Fibroblast of villous mesenchyme (primary cell): ENCODE measurements around the gene CCT6A. TPM values are rescaled to one million over a fixed set of nuclear protein-coding genes. Genes with fewer than 3 reads are reported as not detected.
"Not testable (repeated sequence)": the region's sequence is repeated elsewhere in the genome, so short reads cannot be mapped to it uniquely, and the experiment has no call there.

ENCODE experiments used
- DNase-seq: peaks from one replicate; pipeline ENCODE4 v3.0.0-alpha.2; 2010; ENCODE audit warnings: low read depth
- H3K4me3 ChIP-seq: 2 replicates; pipeline ENCODE4 v1.5.1; 2011; ENCODE audit warnings: low read depth, mild to moderate bottlenecking, low read length
- CTCF ChIP-seq: IDR thresholded peaks from 2 replicates; pipeline ENCODE4 v1.5.1; 2012; ENCODE audit warnings: low read depth, mild to moderate bottlenecking, low read length; ENCODE audit not compliant: insufficient read depth
- total RNA-seq: library from RNA; depleted of rRNA; stranded (reverse); fragments of >200 nt; gene quantifications from 2 replicates; pipeline ENCODE4 v1.2.3, GENCODE V29; 2012

The CCT6A gene
- total RNA-seq: 148 and 187 TPM in 2 replicates

- DNase-seq: peak; percentile 99
- TF ChIP-seq CTCF: no peak
- H3K4me3 ChIP-seq: peak within 1 kb of the TSS; percentile 93
Measured at GRCh38 chr7:56051339-56052191, at the start of gene CCT6A, which contains the start of gene PSPH. TSS of gene CCT6A (plus strand) at chr7:56051765. CDS start at chr7:56051849, 84 bp downstream. TSS of gene PSPH (minus strand) at chr7:56051444. CDS start at chr7:56021212, 30,232 bp downstream.

- TF ChIP-seq CTCF: no peak
- no peak overlapping the region for H3K4me3 ChIP-seq
- no peak for DNase-seq
Measured at GRCh38 chr7:56003749-56004148, 47.8 kb upstream of the CCT6A start.

GRCh38 chr7:56007167-56007652, 44.4 kb upstream of the CCT6A start:
- DNase-seq: peak; percentile 87
- TF ChIP-seq CTCF: no peak
- no peak overlapping the region for H3K4me3 ChIP-seq

- H3K4me3 ChIP-seq: no peak overlapping the region
- no peak for TF ChIP-seq CTCF
- no peak for DNase-seq
Measured at GRCh38 chr7:56007891-56008290, 43.7 kb upstream of the CCT6A start.

GRCh38 chr7:56009695-56010094, 41.9 kb upstream of the CCT6A start:
- DNase-seq: no peak
- H3K4me3 ChIP-seq: no peak overlapping the region
- no peak for TF ChIP-seq CTCF

- DNase-seq, H3K4me3 ChIP-seq: not testable (repeated sequence)
Measured at GRCh38 chr7:56017015-56017414, 34.5 kb upstream of the CCT6A start.

- no peak for TF ChIP-seq CTCF
- H3K4me3 ChIP-seq: no peak overlapping the region
- no peak for DNase-seq
Measured at GRCh38 chr7:56019501-56019900, 32.1 kb upstream of the CCT6A start.
